Endothelial cell of umbilical vein (primary cell): ENCODE results near the gene ERICH6B. TPM values are rescaled to one million over a fixed set of nuclear protein-coding genes. Genes with fewer than 3 reads are reported as not detected.

Experiments used
- BruUV-seq: library from RNA; stranded (reverse); fragments of 400-500 nt; replicated peaks from 2 replicates; lab custom pipeline; 2021; lab: Mats Ljungman, UMichigan
- CTCF ChIA-PET: fragments of 300-600, 350-600 bp; sonication (Branson Sonifier 250); formaldehyde crosslinking; loops from one replicate; lab custom pipeline; 2021; ENCODE audit warnings: antibody characterized with exemption, inconsistent platforms; lab: Charles Lee
- POLR2A ChIA-PET: fragments of 300-600, 350-600 bp; sonication (Branson Sonifier 250); formaldehyde crosslinking; loops from one replicate; lab custom pipeline; 2021; ENCODE audit warnings: antibody characterized with exemption, inconsistent platforms; lab: Charles Lee
- DNase-seq: peaks from one replicate; pipeline ENCODE4 v3.0.0-alpha.2; 2011; ENCODE audit warnings: low read depth, low spot score
- FAIRE-seq: peaks from 2 replicates; lab custom pipeline; 2011; peaks lifted over from hg19 to GRCh38; lab: Jason Lieb, UNC
- H2AFZ ChIP-seq: 2 replicates; pipeline ENCODE4 v1.6.0; 2012; ENCODE audit warnings: low read depth, low read length, control low read depth, inconsistent platforms
- H3K27ac ChIP-seq: 2 replicates; pipeline ENCODE4 v1.5.1; 2011; ENCODE audit warnings: low read depth, mild to moderate bottlenecking, control low read depth, low read length, moderate library complexity; ENCODE audit not compliant: insufficient read depth
- H3K27me3 ChIP-seq, 2 experiments: 2 replicates each; pipeline versions ENCODE4 v1.6.0 to v1.6.1; 2011; ENCODE audit warnings: low read length in 2 of 2, mixed read lengths in 1 of 2; ENCODE audit not compliant: control insufficient read depth in 2 of 2, insufficient read depth in 2 of 2
- H3K36me3 ChIP-seq, 2 experiments: 2 replicates in 1 of 2; 3 replicates in 1 of 2; pipeline ENCODE4 v1.5.1; 2011; ENCODE audit warnings: low read length in 2 of 2, mild to moderate bottlenecking in 1 of 2, moderate library complexity in 1 of 2; ENCODE audit not compliant: control insufficient read depth in 2 of 2, insufficient read depth in 2 of 2; ENCODE audit errors: extremely low read depth in 1 of 2
- H3K4me1 ChIP-seq: 3 replicates; pipeline ENCODE4 v1.5.1; 2011; ENCODE audit warnings: mild to moderate bottlenecking, low read length; ENCODE audit not compliant: control insufficient read depth, insufficient read depth; ENCODE audit errors: extremely low read depth
- H3K4me2 ChIP-seq: 2 replicates; pipeline ENCODE4 v1.6.1; 2011; ENCODE audit warnings: low read length, control low read depth, mixed read lengths; ENCODE audit not compliant: insufficient read depth
- H3K4me3 ChIP-seq, 3 experiments: fragments of 200-600 bp in 1 of 3; sonication (generic), shearing (Covaris generic) in 1 of 3; replicated peaks in 1 of 3; 2 replicates each; pipeline ENCODE4 v1.5.1; 2011 to 2016; ENCODE audit warnings: control low read depth in 3 of 3, low read length in 3 of 3, mild to moderate bottlenecking in 2 of 3, inconsistent platforms in 1 of 3, low read depth in 1 of 3, moderate library complexity in 1 of 3; ENCODE audit not compliant: insufficient read depth in 1 of 3
- H3K79me2 ChIP-seq: 2 replicates; pipeline ENCODE4 v1.6.0; 2012; ENCODE audit warnings: low read length, inconsistent platforms; ENCODE audit not compliant: control insufficient read depth, insufficient read depth
- H3K9ac ChIP-seq: replicated peaks from 2 replicates; pipeline ENCODE3; 2011; ENCODE audit warnings: low read length, control low read depth; ENCODE audit not compliant: insufficient read depth; ENCODE audit errors: extremely low read depth
- H3K9me1 ChIP-seq: replicated peaks from 3 replicates; pipeline ENCODE4 v1.6.0; 2011; ENCODE audit warnings: mild to moderate bottlenecking, low read length; ENCODE audit not compliant: control insufficient read depth, insufficient read depth; ENCODE audit errors: extremely low read depth
- H3K9me3 ChIP-seq: replicated peaks from 2 replicates; pipeline ENCODE4 v1.5.1; 2012; ENCODE audit warnings: low read length, inconsistent platforms; ENCODE audit not compliant: control insufficient read depth, insufficient read depth
- H4K20me1 ChIP-seq: replicated peaks from 2 replicates; pipeline ENCODE3; 2011; ENCODE audit warnings: mild to moderate bottlenecking, low read length; ENCODE audit not compliant: control insufficient read depth, insufficient read depth; ENCODE audit errors: extremely low read depth
- CTCF ChIP-seq, 2 donors: IDR thresholded peaks; 1 replicate in 1 of 2; 2 replicates in 1 of 2; pipeline ENCODE4 v1.5.1; 2011; ENCODE audit warnings: low read length in 2 of 2, mild to moderate bottlenecking in 2 of 2, moderate library complexity in 2 of 2, control low read depth in 1 of 2, inconsistent platforms in 1 of 2, low read depth in 1 of 2; ENCODE audit not compliant: insufficient read depth in 1 of 2; ENCODE audit errors: extremely low read depth in 1 of 2
- GATA2 ChIP-seq: IDR thresholded peaks from 2 replicates; pipeline ENCODE4 v1.7.0; 2011; ENCODE audit warnings: low read depth, mild to moderate bottlenecking, moderate library complexity, mixed read lengths, low read length; ENCODE audit not compliant: insufficient read length, insufficient read depth
- MAX ChIP-seq: IDR thresholded peaks from 2 replicates; pipeline ENCODE4 v1.6.1; 2011; ENCODE audit not compliant: insufficient read depth, insufficient read length
- MYC ChIP-seq: IDR thresholded peaks from one replicate; pipeline ENCODE4 v1.6.1; 2011; ENCODE audit warnings: mild to moderate bottlenecking, low read depth, low read length
- dilution Hi-C: fragments of 300-500 bp; cut with MboI; formaldehyde crosslinking; loops from one replicate; pipeline ENCODE4 v1.15.0; 2019; ENCODE audit warnings: low sequenced_read_pairs; ENCODE audit not compliant: extremely low pct_ligation_motif_present
- intact Hi-C: fragments of 100-400 bp; cut with micrococcal nuclease; formaldehyde crosslinking; loops from one replicate; pipeline ENCODE4 v1.10.0; 2022
- polyA plus RNA-seq, 4 experiments: library from polyadenylated mRNA; depleted of rRNA in 3 of 4; stranded (reverse) in 3 of 4; unstranded in 1 of 4; fragments of >200 nt; gene quantifications; 2 replicates each; pipeline versions ENCODE4 v1.2.1 to v1.2.3, GENCODE V29; 2011 to 2012; ENCODE audit warnings: missing spikeins in 1 of 4
- total RNA-seq: library from RNA; stranded (reverse); gene quantifications from 2 replicates; pipeline ENCODE4 v1.2.3, GENCODE V29; 2021

The ERICH6B gene
- total and polyA plus RNA-seq, 2 donors (not counting 3 experiments of a cell fraction or from before 2014, with no cell fraction given): not detected

GRCh38 chr13:45542878-45543277 is 72.7 kb downstream of the ERICH6B start:
- ChIA-PET POLR2A (no interaction called here), CTCF (no interaction called here)
- dilution Hi-C loops: no loop called here
- Histone ChIP-seq H3K27ac (no peak overlapping the region), H3K36me3 (no peaks in the 10 kb centered on the region), H3K4me1 (no peaks in the 10 kb centered on the region), H2AFZ (no peak overlapping the region), H4K20me1 (no peaks in the 10 kb centered on the region), H3K4me3 (no peak overlapping the region), H3K9ac (no peak overlapping the region), H3K4me2 (no peak overlapping the region), H3K9me1 (no peaks in the 10 kb centered on the region), H3K9me3 (no peaks in the 10 kb centered on the region), H3K79me2 (no peaks in the 10 kb centered on the region), H3K27me3 (peaks cover 2 to 4% of the 10 kb centered on the region in 2 experiments)
- BruUV-seq: no TSS peak
- DNase-seq (no peak), FAIRE-seq (no peak)
- intact Hi-C loops: no loop called here
- no peak for TF ChIP-seq MYC

- Histone ChIP-seq H3K9me1 (no peaks in the 10 kb centered on the region), H3K9ac (no peak overlapping the region), H3K4me1 (no peaks in the 10 kb centered on the region), H3K36me3 (no peaks in the 10 kb centered on the region), H2AFZ (no peak overlapping the region), H3K79me2 (no peaks in the 10 kb centered on the region), H3K9me3 (no peaks in the 10 kb centered on the region), H4K20me1 (no peaks in the 10 kb centered on the region), H3K4me3 (no peak overlapping the region), H3K27me3 (peaks cover 0 to under 1% of the 10 kb centered on the region in 2 experiments), H3K27ac (no peak overlapping the region), H3K4me2 (no peak overlapping the region)
- DNase-seq: no peak
- dilution Hi-C loops (no loop called here), intact Hi-C loops (no loop called here)
- no TSS peak for BruUV-seq
- ChIA-PET POLR2A (no interaction called here), CTCF (no interaction called here)
- FAIRE-seq: no peak
- TF ChIP-seq CTCF (IDR thresholded peaks at IDR 0.05; ENCODE audit: extremely low read depth in 1 of 2, insufficient read depth in 1 of 2, low read depth in 1 of 2, low read length in 2 of 2) (no peak), MAX (no peak), GATA2 (no peak), MYC (no peak)
Observed at GRCh38 chr13:45542391-45542790, 73.1 kb downstream of the ERICH6B start.
